ENCODE results near the gene SS18L1. TPM values are rescaled to one million over a fixed set of nuclear protein-coding genes. Genes with fewer than 3 reads are reported as not detected.
"Not testable (repeated sequence)": the region's sequence is repeated elsewhere in the genome, so short reads cannot be mapped to it uniquely, and the experiment has no call there.

SS18L1 gene
- total RNA-seq, 1 donor from 2014 or later: 8.7 TPM

DNA sequence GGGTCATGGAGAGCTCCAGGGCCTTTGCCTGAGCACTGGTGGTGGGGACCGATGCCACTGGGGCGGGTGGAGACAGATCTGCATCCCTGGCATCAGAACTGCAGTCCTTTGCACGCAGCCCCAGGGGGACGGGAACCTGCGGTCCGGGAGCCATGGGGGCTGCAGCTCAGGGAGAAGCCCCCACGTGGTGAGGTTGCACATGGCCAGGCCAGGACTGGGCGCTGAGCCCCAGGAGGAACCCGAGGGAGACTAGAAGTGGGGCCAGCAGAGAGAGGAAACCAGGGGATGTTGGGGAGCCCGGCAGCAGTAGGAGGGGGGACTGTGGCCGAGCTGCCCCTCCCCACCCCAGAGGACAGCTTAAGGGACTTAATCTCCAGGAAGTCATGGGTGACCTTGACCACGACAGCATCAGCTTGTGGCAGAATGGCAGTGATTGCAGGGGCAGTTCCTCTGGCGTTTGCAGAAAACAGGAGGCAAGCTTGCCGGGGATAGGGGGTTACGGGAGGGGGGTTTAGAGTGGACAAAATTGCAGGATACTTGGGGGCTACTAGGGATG lies 39.3 kb upstream of the SS18L1 start:
- H3K27me3 ChIP-seq (ENCODE audit: control insufficient read depth, insufficient read depth, low read length): no peaks in the 10 kb centered on the region
- no peak for FAIRE-seq
- TF ChIP-seq, protein P1, sequence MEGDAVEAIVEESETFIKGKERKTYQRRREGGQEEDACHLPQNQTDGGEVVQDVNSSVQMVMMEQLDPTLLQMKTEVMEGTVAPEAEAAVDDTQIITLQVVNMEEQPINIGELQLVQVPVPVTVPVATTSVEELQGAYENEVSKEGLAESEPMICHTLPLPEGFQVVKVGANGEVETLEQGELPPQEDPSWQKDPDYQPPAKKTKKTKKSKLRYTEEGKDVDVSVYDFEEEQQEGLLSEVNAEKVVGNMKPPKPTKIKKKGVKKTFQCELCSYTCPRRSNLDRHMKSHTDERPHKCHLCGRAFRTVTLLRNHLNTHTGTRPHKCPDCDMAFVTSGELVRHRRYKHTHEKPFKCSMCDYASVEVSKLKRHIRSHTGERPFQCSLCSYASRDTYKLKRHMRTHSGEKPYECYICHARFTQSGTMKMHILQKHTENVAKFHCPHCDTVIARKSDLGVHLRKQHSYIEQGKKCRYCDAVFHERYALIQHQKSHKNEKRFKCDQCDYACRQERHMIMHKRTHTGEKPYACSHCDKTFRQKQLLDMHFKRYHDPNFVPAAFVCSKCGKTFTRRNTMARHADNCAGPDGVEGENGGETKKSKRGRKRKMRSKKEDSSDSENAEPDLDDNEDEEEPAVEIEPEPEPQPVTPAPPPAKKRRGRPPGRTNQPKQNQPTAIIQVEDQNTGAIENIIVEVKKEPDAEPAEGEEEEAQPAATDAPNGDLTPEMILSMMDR (IDR thresholded peaks at IDR 0.05; ENCODE audit: insufficient read depth, low read length, severe bottlenecking): no peak

DNA sequence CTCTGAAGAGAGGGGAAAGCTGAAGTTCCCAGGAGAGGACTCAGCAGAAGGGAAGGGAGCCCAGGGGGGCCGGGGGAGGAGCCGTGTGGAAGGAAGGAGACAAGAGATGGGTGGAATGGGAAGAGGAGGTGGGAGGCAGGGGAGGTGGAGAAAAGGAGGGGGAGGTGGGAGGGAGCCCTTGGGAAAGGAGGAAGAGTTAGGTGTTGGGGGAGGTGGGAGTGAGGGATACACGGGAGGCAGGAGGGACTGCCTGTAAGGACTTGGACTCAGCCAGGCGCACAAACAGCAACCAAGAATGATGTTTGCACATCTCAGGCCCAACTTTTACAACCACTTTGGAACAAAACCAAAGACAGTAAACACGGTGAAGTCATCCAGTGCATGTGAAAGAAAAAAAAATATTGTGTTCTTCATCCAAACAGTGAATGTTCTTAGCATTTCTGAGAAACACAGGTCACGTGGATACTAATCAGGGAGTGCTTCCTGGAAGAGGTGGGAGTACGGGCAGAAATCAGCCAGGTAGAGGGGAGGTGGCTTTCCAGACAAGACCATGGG lies 38.7 kb upstream of the SS18L1 start:
- TF ChIP-seq, protein P1 (IDR thresholded peaks at IDR 0.05; ENCODE audit: insufficient read depth, low read length, severe bottlenecking): no peak
- no peaks in the 10 kb centered on the region for H3K36me3 ChIP-seq (ENCODE audit: control insufficient read depth, insufficient read depth, low read length)
- DNase-seq (ENCODE audit: low read depth): no peak
- H3K4me3 ChIP-seq (ENCODE audit: low read depth, low read length): no peak overlapping the region
- no peaks in the 10 kb centered on the region for H3K27me3 ChIP-seq (ENCODE audit: control insufficient read depth, insufficient read depth, low read length)
- FAIRE-seq: no peak

More for the DNA sequence above, 39.3 kb upstream of the SS18L1 start:
- H3K4me3 ChIP-seq (ENCODE audit: low read depth, low read length): no peak overlapping the region
- no peaks in the 10 kb centered on the region for H3K36me3 ChIP-seq (ENCODE audit: control insufficient read depth, insufficient read depth, low read length)
- DNase-seq (ENCODE audit: low read depth): no peak

DNA sequence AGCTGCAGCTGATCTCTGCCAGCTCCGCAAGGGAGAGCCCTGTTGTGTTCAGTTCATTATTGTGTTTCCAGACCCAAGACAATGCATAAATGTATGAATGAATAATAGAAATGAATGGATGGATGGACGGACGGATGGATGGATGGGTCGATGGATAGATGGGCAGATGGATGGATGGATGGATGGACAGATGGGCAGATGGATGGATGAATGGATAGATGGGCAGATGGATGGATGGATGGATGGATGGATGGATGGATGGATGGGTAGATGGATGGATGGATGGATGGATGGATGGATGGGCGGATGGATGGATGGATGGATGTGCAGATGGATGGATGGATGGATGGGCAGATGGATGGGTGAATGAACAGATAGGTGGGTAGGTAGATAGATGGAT lies 38.0 kb upstream of the SS18L1 start:
- H3K27me3 ChIP-seq (ENCODE audit: control insufficient read depth, insufficient read depth, low read length): no peaks in the 10 kb centered on the region
- FAIRE-seq: peak; percentile 79
- no peak for DNase-seq (ENCODE audit: low read depth)
- no peaks in the 10 kb centered on the region for H3K36me3 ChIP-seq (ENCODE audit: control insufficient read depth, insufficient read depth, low read length)
- H3K4me3 ChIP-seq (ENCODE audit: low read depth, low read length): no peak overlapping the region
- TF ChIP-seq, protein P1 (IDR thresholded peaks at IDR 0.05; ENCODE audit: insufficient read depth, low read length, severe bottlenecking): no peak

DNA sequence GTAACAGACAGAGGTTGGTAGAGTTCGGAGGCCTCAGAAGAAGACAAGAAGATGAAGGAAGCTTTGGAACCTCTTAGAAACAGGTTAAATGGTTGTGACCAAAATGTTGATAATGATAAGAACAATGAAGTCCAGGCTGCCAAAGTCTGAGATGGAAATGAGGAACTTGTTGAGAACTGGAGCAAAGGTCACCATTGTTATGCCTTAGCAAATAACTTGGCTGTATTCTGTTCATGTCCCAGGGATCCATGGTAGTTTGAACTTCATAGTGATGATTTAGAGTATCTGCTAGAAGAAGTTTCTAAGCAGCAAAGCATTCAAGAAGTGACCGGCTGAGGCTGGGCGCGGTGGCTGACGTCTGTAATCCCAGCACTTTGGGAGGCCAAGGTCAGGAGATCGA lies 32.4 kb upstream of the SS18L1 start:
- Histone ChIP-seq H3K4me3 (ENCODE audit: low read depth, low read length) (no peak overlapping the region), H3K36me3 (ENCODE audit: control insufficient read depth, insufficient read depth, low read length) (no peaks in the 10 kb centered on the region), H3K27me3 (ENCODE audit: control insufficient read depth, insufficient read depth, low read length) (peaks cover 2% of the 10 kb centered on the region)
- DNase-seq (ENCODE audit: low read depth) (no peak), FAIRE-seq (no peak)
- TF ChIP-seq, protein P1 (IDR thresholded peaks at IDR 0.05; ENCODE audit: insufficient read depth, low read length, severe bottlenecking): no peak

DNA sequence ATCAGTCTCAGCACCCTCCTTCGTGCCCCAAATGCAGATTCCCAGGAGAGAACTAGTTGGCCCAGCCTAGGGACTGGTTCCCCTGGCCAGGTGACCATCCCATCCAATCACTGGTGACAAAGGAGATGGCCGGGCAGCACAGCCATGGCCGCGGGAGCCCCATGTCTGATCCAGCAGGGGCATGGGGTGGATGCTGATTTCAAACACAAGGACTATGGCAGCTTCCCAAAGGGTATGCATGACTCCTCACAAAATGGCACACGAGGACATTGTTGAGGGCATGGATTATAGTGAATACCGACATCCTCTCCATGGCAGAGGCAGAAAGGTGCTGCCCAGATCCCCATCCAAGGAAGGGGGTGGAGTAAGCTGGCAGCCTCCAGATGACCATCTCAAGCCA lies 31.2 kb upstream of the SS18L1 start:
- no peak for DNase-seq (ENCODE audit: low read depth)
- peaks cover 2% of the 10 kb centered on the region for H3K27me3 ChIP-seq (ENCODE audit: control insufficient read depth, insufficient read depth, low read length)
- no peak overlapping the region for H3K4me3 ChIP-seq (ENCODE audit: low read depth, low read length)
- H3K36me3 ChIP-seq (ENCODE audit: control insufficient read depth, insufficient read depth, low read length): no peaks in the 10 kb centered on the region
- FAIRE-seq: no peak
- TF ChIP-seq, protein P1 (IDR thresholded peaks at IDR 0.05; ENCODE audit: insufficient read depth, low read length, severe bottlenecking): no peak

DNA sequence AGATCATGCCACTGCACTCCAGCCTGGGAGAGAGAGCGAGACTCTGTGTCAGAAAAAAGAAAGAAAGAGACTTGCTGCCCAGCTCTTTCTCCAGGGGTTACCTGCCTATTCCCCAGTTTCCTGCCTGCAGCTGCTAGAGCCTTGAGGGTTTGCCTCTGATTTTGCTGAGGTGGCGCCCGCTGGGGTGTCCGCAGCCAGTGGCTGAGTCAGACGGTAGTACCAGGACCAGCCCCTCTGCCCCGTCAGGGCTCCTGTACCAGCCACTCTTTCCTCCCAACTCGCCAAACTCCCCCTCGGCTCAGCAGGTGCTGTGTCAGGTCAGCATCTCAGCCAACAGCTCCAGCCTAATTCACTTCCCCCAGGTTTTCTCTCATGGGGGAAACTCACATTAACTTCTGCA lies 28.7 kb upstream of the SS18L1 start:
- no peak overlapping the region for H3K4me3 ChIP-seq (ENCODE audit: low read depth, low read length)
- FAIRE-seq (no peak), DNase-seq (ENCODE audit: low read depth) (no peak)
- TF ChIP-seq, protein P1 (IDR thresholded peaks at IDR 0.05; ENCODE audit: insufficient read depth, low read length, severe bottlenecking): no peak
- peaks cover 5% of the 10 kb centered on the region for H3K27me3 ChIP-seq (ENCODE audit: control insufficient read depth, insufficient read depth, low read length)
- no peaks in the 10 kb centered on the region for H3K36me3 ChIP-seq (ENCODE audit: control insufficient read depth, insufficient read depth, low read length)

DNA sequence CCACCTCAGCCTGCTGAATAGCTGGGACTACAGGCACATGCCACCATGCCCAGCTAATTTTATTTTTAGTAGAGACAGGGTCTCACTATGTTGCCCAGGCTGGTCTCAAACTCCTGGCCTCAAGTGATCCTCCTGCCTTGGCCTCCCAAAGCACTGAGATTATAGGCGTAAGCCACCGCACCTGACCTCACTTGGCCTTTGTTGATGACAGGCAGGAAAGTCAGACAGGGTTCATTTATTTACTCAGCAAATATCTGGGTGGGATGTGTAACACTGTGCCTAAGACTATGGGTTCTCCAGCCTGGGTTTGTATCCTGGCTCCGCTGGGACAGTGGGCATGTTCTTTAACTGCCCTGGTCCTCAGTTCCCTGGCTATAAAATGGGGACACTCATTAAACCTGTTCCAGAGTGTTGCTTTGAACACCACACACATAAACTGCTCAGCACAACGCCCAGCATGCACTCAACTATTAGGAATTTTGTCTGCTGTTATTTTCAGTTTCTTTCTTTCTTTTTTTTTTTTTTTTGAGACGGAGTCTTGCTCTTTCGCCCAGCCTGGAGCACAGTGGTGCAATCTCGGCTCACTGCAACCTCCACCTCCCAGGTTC lies 27.7 kb upstream of the SS18L1 start:
- not testable (repeated sequence) for DNase-seq (ENCODE audit: low read depth); H3K36me3 ChIP-seq (ENCODE audit: control insufficient read depth, insufficient read depth, low read length); FAIRE-seq; H3K4me3 ChIP-seq (ENCODE audit: low read depth, low read length); H3K27me3 ChIP-seq (ENCODE audit: control insufficient read depth, insufficient read depth, low read length)

Data from bronchial epithelial cell (primary cell).